Measurements from ENCODE around the gene MSH5.
"Not testable (repeated sequence)": the region's sequence is repeated elsewhere in the genome, so short reads cannot be mapped to it uniquely, and the experiment has no call there.

Gene MSH5

GRCh38 chr6:31805939-31806469 lies 66.2 kb downstream of the MSH5 start:
- in situ Hi-C loops (cut with HindIII; ENCODE audit: low sequenced_read_pairs): no loop called here
- peak overlapping the region; percentile 85 for H3K4me3 ChIP-seq (ENCODE audit: low read depth, low read length)
- DNase-seq (ENCODE audit: low read depth, low spot score): no peak
- TF ChIP-seq, protein P1, sequence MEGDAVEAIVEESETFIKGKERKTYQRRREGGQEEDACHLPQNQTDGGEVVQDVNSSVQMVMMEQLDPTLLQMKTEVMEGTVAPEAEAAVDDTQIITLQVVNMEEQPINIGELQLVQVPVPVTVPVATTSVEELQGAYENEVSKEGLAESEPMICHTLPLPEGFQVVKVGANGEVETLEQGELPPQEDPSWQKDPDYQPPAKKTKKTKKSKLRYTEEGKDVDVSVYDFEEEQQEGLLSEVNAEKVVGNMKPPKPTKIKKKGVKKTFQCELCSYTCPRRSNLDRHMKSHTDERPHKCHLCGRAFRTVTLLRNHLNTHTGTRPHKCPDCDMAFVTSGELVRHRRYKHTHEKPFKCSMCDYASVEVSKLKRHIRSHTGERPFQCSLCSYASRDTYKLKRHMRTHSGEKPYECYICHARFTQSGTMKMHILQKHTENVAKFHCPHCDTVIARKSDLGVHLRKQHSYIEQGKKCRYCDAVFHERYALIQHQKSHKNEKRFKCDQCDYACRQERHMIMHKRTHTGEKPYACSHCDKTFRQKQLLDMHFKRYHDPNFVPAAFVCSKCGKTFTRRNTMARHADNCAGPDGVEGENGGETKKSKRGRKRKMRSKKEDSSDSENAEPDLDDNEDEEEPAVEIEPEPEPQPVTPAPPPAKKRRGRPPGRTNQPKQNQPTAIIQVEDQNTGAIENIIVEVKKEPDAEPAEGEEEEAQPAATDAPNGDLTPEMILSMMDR (IDR thresholded peaks at IDR 0.05; ENCODE audit: low read depth, low read length): no peak

DNA sequence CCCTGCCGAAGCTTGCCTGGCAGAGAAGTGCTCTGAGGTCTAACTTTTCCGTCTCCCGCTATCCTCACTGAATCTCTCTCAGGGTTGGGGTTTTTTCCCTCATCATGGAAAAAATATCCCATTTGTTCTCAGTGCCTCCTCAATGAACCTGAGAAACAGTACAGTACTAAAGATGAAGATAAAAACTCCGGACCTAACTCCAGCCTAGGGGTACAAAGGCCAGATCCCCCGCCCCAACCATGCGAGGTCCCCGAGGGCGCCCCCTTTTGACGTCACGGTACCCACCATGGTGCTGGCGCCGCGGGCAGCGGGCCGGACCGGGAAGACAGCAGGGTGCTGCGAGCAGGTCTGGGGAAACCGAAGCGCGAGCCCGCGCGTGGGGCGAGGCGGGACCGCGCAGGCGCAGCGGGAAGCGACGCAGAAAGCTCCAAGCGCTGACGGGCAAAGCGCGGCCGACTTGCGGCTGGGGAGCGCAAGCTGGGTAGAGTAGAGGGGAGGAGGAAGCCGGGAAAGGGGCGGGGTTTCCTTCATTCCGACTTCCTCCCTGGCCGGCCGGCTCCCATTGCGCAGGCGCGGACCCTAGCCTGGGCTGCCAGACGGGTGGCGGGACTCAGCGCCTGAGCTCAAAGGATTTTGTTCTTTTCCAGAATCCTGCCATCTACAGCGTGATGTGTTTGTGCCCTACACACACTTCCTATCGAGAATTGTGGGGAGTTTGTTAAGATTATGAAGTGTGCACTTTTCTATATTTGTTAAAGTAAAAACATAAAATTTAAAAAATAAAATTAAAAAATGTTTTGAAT lies 66.9 kb downstream of the MSH5 start, which contains the start of gene LSM2:
TSS of gene LSM2 (minus strand) at position 497 of the 803 bp plus-strand sequence. CDS start at position 288, 209 bp downstream.
- in situ Hi-C loops (cut with HindIII; ENCODE audit: low sequenced_read_pairs): no loop called here
- TF ChIP-seq, protein P1 (IDR thresholded peaks at IDR 0.05; ENCODE audit: low read depth, low read length): peak; percentile 20
- H3K4me3 ChIP-seq (ENCODE audit: low read depth, low read length): peak within 1 kb of the TSS; percentile 85
- DNase-seq (ENCODE audit: low read depth, low spot score): peak; percentile 97

- in situ Hi-C loops (cut with HindIII; ENCODE audit: low sequenced_read_pairs); H3K4me3 ChIP-seq (ENCODE audit: low read depth, low read length); DNase-seq (ENCODE audit: low read depth, low spot score): not testable (repeated sequence)
Observed at GRCh38 chr6:31808599-31808998, 68.8 kb downstream of the MSH5 start.

DNA sequence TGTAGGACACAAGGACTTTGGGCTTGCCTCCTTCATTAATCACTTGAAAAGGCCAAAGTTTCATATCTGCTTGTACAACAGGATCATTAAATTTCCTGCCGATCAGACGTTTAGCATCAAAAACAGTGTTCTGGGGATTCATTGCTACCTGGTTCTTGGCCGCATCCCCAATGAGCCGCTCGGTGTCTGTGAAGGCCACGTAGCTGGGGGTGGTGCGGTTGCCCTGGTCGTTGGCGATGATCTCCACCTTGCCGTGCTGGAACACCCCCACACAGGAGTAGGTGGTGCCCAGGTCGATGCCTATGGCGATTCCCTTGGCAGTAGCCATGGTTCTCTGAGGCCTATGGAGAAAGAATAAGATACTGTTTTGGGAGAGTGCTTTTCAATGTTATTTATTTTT lies 71.8 kb downstream of the MSH5 start:
- no peak for DNase-seq (ENCODE audit: low read depth, low spot score)
- H3K4me3 ChIP-seq (ENCODE audit: low read depth, low read length): no peak overlapping the region
- in situ Hi-C loops (cut with HindIII; ENCODE audit: low sequenced_read_pairs): no loop called here
- TF ChIP-seq, protein P1 (IDR thresholded peaks at IDR 0.05; ENCODE audit: low read depth, low read length): no peak

All from astrocyte of the spinal cord (primary cell).